HepG2 (cell line): ENCODE measurements around the gene TRPT1. TPM values are rescaled to one million over a fixed set of nuclear protein-coding genes. Genes with fewer than 3 reads are reported as not detected.

Experiments used
- ATAC-seq: fragments of 200-7000 bp; cut with Tn5 transposase; 3 replicates; pipeline ENCODE4 v1.9.1; 2020; ENCODE audit warnings: mild to moderate bottlenecking, moderate library complexity
- BruUV-seq: library from RNA; stranded (reverse); fragments of 400-500 nt; replicated peaks from 2 replicates; lab custom pipeline; 2021; lab: Mats Ljungman, UMichigan
- CTCF ChIA-PET: fragments of 300-600 bp; formaldehyde crosslinking; extraction: SDS; loops from one replicate; lab custom pipeline; 2021; ENCODE audit warnings: low total read pairs, inconsistent platforms, low intra/inter-chr PET ratio; lab: Yijun Ruan, JAX
- POLR2A ChIA-PET: fragments of 350-600 bp; sonication (Branson Sonifier 250); formaldehyde crosslinking; loops from one replicate; lab custom pipeline; 2020; ENCODE audit warnings: antibody characterized with exemption, inconsistent platforms; lab: Yijun Ruan, JAX
- DNase-seq: peaks from one replicate; pipeline ENCODE4 v3.0.0-alpha.2; 2015; ENCODE audit warnings: low spot score
- FAIRE-seq: peaks from 3 replicates; lab custom pipeline; 2011; peaks lifted over from hg19 to GRCh38; lab: Jason Lieb, UNC
- H2AFZ ChIP-seq: one replicate; pipeline ENCODE4 v1.6.1; 2011; ENCODE audit warnings: low read length, inconsistent platforms
- H3K27ac ChIP-seq: fragments of 300-600 bp; 3 replicates; pipeline ENCODE4 v1.8.0; 2011; ENCODE audit warnings: mixed run types, mild to moderate bottlenecking, mixed read lengths, low read length, inconsistent platforms; ENCODE audit not compliant: insufficient read depth; ENCODE audit errors: extremely low read length
- H3K27me3 ChIP-seq, 2 experiments: fragments of 200-600 bp in 1 of 2; 2 replicates in 1 of 2; 3 replicates in 1 of 2; pipeline versions ENCODE4 v1.6.0 to v1.8.0; 2011; ENCODE audit warnings: low read length in 2 of 2, mild to moderate bottlenecking in 2 of 2, moderate library complexity in 2 of 2, inconsistent platforms in 1 of 2; ENCODE audit not compliant: insufficient read depth in 2 of 2, control insufficient read depth in 1 of 2
- H3K36me3 ChIP-seq, 2 experiments: fragments of 200-600 bp in 1 of 2; replicated peaks in 1 of 2; 2 replicates in 1 of 2; 3 replicates in 1 of 2; pipeline versions ENCODE4 v1.5.1 to v1.8.0; 2011; ENCODE audit warnings: low read length in 2 of 2, inconsistent platforms in 1 of 2; ENCODE audit not compliant: insufficient read depth in 2 of 2, control insufficient read depth in 1 of 2
- H3K4me1 ChIP-seq: 2 replicates; pipeline ENCODE4 v1.5.1; 2012; ENCODE audit warnings: low read length, inconsistent platforms; ENCODE audit not compliant: insufficient read depth
- H3K4me2 ChIP-seq: 2 replicates; pipeline ENCODE4 v1.6.0; 2011; ENCODE audit warnings: low read depth, low read length, inconsistent platforms
- H3K4me3 ChIP-seq, 3 experiments: fragments of 200-600 bp in 1 of 3; sonication (generic), shearing (Covaris generic) in 1 of 3; replicated peaks in 1 of 3; 2 replicates each; pipeline ENCODE4 v1.5.1; 2011 to 2016; ENCODE audit warnings: low read length in 3 of 3, inconsistent platforms in 2 of 3, low read depth in 2 of 3, mild to moderate bottlenecking in 2 of 3, control low read depth in 1 of 3, mixed read lengths in 1 of 3; ENCODE audit not compliant: insufficient read depth in 1 of 3
- H3K79me2 ChIP-seq: one replicate; pipeline ENCODE4 v1.6.1; 2011; ENCODE audit warnings: low read length, inconsistent platforms; ENCODE audit not compliant: insufficient read depth
- H3K9ac ChIP-seq: 2 replicates; pipeline ENCODE4 v1.6.0; 2011; ENCODE audit warnings: mild to moderate bottlenecking, low read depth, low read length, inconsistent platforms; ENCODE audit not compliant: insufficient read depth
- H3K9me3 ChIP-seq: 2 replicates; pipeline ENCODE4 v1.5.1; 2012; ENCODE audit warnings: mild to moderate bottlenecking, low read length
- H4K20me1 ChIP-seq: 2 replicates; pipeline ENCODE4 v1.6.0; 2011; ENCODE audit warnings: inconsistent platforms, mild to moderate bottlenecking, low read length, moderate library complexity; ENCODE audit not compliant: insufficient read depth
- CEBPB ChIP-seq: IDR thresholded peaks from 2 replicates; pipeline ENCODE4 v1.6.1; 2011; ENCODE audit warnings: low read depth, low read length, improper control_type of control experiment, borderline replicate concordance
- CEBPG ChIP-seq: IDR thresholded peaks from 2 replicates; pipeline ENCODE4 v1.6.1; 2016
- ETV5 ChIP-seq: IDR thresholded peaks from 2 replicates; pipeline ENCODE4 v1.6.1; 2018; ENCODE audit warnings: missing biosample characterization, missing genetic modification reagents, inconsistent platforms, borderline replicate concordance
- HMG20B ChIP-seq: conservative IDR thresholded peaks from 2 replicates; pipeline ENCODE4 v1.6.1; 2016; ENCODE audit warnings: missing genetic modification reagents, missing compliant biosample characterization
- KDM3A ChIP-seq: IDR thresholded peaks from 2 replicates; pipeline ENCODE4 v1.6.1; 2018; ENCODE audit warnings: low read depth, missing compliant biosample characterization
- SPEN ChIP-seq: sonication (generic); formaldehyde crosslinking; IDR thresholded peaks from 2 replicates; pipeline ENCODE4 v1.5.1; 2020; ENCODE audit warnings: low read depth, mild to moderate bottlenecking, missing genetic modification reagents
- SRSF4 ChIP-seq: fragments of 200-400 bp; formaldehyde crosslinking; IDR thresholded peaks from one replicate; pipeline ENCODE4 v1.6.1; 2018; ENCODE audit warnings: mild to moderate bottlenecking, low read depth, low read length, moderate library complexity; ENCODE audit not compliant: poor library complexity, severe bottlenecking
- XRCC5 ChIP-seq: fragments of 200-400 bp; formaldehyde crosslinking; optimal IDR thresholded peaks from 2 replicates; pipeline ENCODE3; 2017; ENCODE audit warnings: mild to moderate bottlenecking, low read length
- ZFX ChIP-seq: sonication (generic); formaldehyde crosslinking; IDR thresholded peaks from 2 replicates; pipeline ENCODE4 v1.4.0; 2020; ENCODE audit warnings: mild to moderate bottlenecking, low read depth, missing genetic modification reagents, moderate library complexity
- ZKSCAN8 ChIP-seq: IDR thresholded peaks from 2 replicates; pipeline ENCODE4 v1.6.1; 2016; ENCODE audit warnings: borderline replicate concordance, missing genetic modification reagents, missing compliant biosample characterization
- ZNF549 ChIP-seq: sonication (generic); formaldehyde crosslinking; IDR thresholded peaks from 2 replicates; pipeline ENCODE4 v1.5.0; 2020; ENCODE audit warnings: missing genetic modification reagents
- ZNF768 ChIP-seq: sonication (generic); formaldehyde crosslinking; IDR thresholded peaks from 2 replicates; pipeline ENCODE4 v1.4.0; 2020; ENCODE audit warnings: missing genetic modification reagents
- ZNF772 ChIP-seq: sonication (generic); formaldehyde crosslinking; IDR thresholded peaks from 2 replicates; pipeline ENCODE4 v1.5.0; 2020; ENCODE audit warnings: mild to moderate bottlenecking, missing genetic modification reagents
- ZNF777 ChIP-seq: sonication (generic); formaldehyde crosslinking; IDR thresholded peaks from 2 replicates; pipeline ENCODE4 v1.4.0; 2020; ENCODE audit warnings: missing genetic modification reagents
- WGBS: methylation state at CpG from one replicate; pipeline ENCODE4 v1.1.6; 2017; ENCODE audit warnings: low lambda C conversion rate; 5-methylcytosine and 5-hydroxymethylcytosine counted together
- in situ Hi-C: cut with HindIII; loops from 2 replicates; pipeline ENCODE4 v1.10.0; 2017; ENCODE audit warnings: low pct_unique_long_range_greater_than_20kb; ENCODE audit not compliant: extremely low pct_ligation_motif_present
- intact Hi-C: fragments of 100-400 bp; cut with micrococcal nuclease; formaldehyde crosslinking; loops from one replicate; pipeline ENCODE4 v1.10.0; 2022; ENCODE audit not compliant: unreplicated experiment
- polyA plus RNA-seq, 8 experiments: library from polyadenylated mRNA; depleted of rRNA in 3 of 8; stranded (reverse) in 7 of 8; unstranded in 1 of 8; fragments of >200 nt; fragmentation: Illumina TruSeq in 4 of 8; extraction: Trizol in 4 of 8; gene quantifications; 2 replicates each; pipeline versions ENCODE4 v1.2.1 to v1.2.3, GENCODE V29; 2011 to 2016; ENCODE audit warnings: low read depth in 4 of 8, missing spikeins in 1 of 8, mixed read lengths in 1 of 8; ENCODE audit not compliant: insufficient read depth in 1 of 8
- total RNA-seq, 5 experiments: library from RNA; depleted of rRNA; stranded (reverse); fragments of >200 nt; fragmentation: Illumina TruSeq; extraction: Trizol; gene quantifications; 2 replicates each; pipeline ENCODE4 v1.2.3, GENCODE V29; 2016; ENCODE audit warnings: low read depth in 1 of 5
- TF ChIP-seq, protein P1 (sequence below): sonication (generic); formaldehyde crosslinking; IDR thresholded peaks from 2 replicates; pipeline ENCODE4 v1.4.0; 2020; ENCODE audit warnings: low read depth, missing genetic modification reagents
- TF ChIP-seq, protein P2 (sequence below): sonication (generic); formaldehyde crosslinking; IDR thresholded peaks from 2 replicates; pipeline ENCODE4 v1.4.0; 2020; ENCODE audit warnings: missing genetic modification reagents

TRPT1 gene
- total and polyA plus RNA-seq, 2 of the 13 experiments (the other 11 are each of a cell fraction or from before 2014, with no cell fraction given), result 24.8 to 40.7 TPM

DNA sequence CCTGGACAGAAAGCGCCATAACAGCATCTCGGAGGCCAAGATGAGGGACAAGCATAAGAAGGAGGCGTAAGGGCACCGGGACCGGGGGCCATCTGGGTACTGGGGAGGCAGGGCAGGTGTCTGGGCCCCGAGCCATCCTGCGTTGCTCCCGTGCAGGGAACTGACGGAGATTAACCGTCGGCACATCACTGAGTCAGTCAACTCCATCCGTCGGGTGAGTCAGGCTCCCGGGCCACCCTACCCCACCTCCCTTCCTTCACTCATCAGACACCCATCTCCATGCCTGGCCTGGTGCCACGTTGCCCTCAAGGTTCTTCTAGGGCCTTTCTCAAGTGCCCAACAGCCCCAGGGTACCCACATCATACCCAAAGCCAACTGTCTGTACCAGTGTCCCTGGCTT lies 40.4 kb upstream of the TRPT1 start (continued):
- TF ChIP-seq ZNF772 (CRISPR knock-in tag), result no peak

DNA sequence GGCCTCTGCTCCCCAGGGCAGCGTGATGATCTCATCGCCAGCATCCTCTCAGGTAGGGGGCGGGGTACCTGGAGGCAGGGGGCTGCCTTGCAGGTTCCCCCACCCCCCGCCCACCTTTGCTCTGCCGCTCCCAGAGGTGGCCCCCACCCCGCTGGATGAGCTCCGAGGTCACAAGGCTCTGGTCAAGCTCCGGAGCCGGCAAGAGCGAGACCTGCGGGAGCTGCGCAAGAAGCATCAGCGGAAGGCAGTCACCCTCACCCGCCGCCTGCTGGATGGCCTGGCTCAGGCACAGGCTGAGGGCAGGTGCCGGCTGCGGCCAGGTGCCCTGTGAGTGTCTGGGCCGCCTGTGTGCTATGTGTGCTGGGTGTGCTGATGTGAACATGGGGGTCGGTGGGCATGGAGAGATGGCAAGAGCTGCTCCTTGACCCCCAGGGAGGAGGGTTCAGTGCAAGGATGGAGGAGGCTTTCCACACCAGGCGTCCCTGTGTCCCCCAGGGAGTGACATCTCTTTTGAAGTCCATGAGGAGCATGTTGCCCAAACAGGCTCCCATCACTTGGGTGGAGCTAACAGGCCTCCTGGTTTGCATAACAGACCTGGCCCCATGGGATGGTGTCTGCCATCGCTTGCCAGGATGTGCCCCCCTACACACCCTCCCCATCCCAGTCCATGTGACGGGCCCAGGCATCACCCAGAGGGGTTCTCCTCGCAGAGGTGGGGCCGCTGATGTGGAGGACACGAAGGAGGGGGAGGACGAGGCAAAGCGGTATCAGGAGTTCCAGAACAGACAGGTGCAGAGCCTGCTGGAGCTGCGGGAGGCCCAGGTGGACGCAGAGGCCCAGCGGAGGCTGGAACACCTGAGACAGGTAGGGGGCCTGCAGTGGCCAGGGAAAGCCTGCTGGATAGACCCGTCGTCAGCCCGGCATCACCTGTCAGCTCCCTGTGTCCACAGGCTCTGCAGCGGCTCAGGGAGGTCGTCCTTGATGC lies 39.5 kb upstream of the TRPT1 start:
- POLR2A ChIA-PET, result interaction anchor here (1.4 kb wide), 1 partner anchor 13 kb away, joined by 7 read pairs; no protein-coding TSS in a partner anchor
- H3K79me2 ChIP-seq, result peaks cover 4% of the 10 kb centered on the region
- DNase-seq (no peak), FAIRE-seq (no peak), ATAC-seq (no peak)
- in situ Hi-C loops, result no loop called here
- BruUV-seq, result no TSS peak
- no peak overlapping the region for H3K27ac ChIP-seq
- peaks cover 1 to 15% of the 10 kb centered on the region in 2 experiments; a peak in 4 of 5 replicates for H3K36me3 ChIP-seq
- no peak overlapping the region for H3K4me3 ChIP-seq
- intact Hi-C loops, result no loop called here
- no peak overlapping the region for H3K9ac ChIP-seq
- no peaks in the 10 kb centered on the region for H3K9me3 ChIP-seq
- H2AFZ ChIP-seq, result no peak overlapping the region
- CTCF ChIA-PET, result no interaction called here
- H3K4me2 ChIP-seq, result no peak overlapping the region
- WGBS, result 95% methylated on average over 22 of the region's 35 CpGs
- H3K4me1 ChIP-seq, result peaks cover 15% of the 10 kb centered on the region
- no peaks in the 10 kb centered on the region for H4K20me1 ChIP-seq
- H3K27me3 ChIP-seq, result no peaks in the 10 kb centered on the region
- TF ChIP-seq ZNF777 (no peak), ZNF549 (CRISPR knock-in tag) (no peak), ETV5 (CRISPR knock-in tag) (no peak), ZNF768 (no peak), CEBPG (CRISPR knock-in tag) (no peak), CEBPB (no peak), KDM3A (no peak), SRSF4 (no peak), HMG20B (CRISPR knock-in tag) (no peak), SPEN (CRISPR knock-in tag) (no peak), XRCC5 (no peak), ZFX (no peak), ZKSCAN8 (no peak)
- TF ChIP-seq, protein P1, sequence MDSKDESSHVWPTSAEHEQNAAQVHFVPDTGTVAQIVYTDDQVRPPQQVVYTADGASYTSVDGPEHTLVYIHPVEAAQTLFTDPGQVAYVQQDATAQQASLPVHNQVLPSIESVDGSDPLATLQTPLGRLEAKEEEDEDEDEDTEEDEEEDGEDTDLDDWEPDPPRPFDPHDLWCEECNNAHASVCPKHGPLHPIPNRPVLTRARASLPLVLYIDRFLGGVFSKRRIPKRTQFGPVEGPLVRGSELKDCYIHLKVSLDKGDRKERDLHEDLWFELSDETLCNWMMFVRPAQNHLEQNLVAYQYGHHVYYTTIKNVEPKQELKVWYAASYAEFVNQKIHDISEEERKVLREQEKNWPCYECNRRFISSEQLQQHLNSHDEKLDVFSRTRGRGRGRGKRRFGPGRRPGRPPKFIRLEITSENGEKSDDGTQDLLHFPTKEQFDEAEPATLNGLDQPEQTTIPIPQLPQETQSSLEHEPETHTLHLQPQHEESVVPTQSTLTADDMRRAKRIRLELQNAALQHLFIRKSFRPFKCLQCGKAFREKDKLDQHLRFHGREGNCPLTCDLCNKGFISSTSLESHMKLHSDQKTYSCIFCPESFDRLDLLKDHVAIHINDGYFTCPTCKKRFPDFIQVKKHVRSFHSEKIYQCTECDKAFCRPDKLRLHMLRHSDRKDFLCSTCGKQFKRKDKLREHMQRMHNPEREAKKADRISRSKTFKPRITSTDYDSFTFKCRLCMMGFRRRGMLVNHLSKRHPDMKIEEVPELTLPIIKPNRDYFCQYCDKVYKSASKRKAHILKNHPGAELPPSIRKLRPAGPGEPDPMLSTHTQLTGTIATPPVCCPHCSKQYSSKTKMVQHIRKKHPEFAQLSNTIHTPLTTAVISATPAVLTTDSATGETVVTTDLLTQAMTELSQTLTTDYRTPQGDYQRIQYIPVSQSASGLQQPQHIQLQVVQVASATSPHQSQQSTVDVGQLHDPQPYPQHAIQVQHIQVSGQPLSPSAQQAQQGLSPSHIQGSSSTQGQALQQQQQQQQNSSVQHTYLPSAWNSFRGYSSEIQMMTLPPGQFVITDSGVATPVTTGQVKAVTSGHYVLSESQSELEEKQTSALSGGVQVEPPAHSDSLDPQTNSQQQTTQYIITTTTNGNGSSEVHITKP (CRISPR knock-in tag), result no peak
- TF ChIP-seq, protein P2, sequence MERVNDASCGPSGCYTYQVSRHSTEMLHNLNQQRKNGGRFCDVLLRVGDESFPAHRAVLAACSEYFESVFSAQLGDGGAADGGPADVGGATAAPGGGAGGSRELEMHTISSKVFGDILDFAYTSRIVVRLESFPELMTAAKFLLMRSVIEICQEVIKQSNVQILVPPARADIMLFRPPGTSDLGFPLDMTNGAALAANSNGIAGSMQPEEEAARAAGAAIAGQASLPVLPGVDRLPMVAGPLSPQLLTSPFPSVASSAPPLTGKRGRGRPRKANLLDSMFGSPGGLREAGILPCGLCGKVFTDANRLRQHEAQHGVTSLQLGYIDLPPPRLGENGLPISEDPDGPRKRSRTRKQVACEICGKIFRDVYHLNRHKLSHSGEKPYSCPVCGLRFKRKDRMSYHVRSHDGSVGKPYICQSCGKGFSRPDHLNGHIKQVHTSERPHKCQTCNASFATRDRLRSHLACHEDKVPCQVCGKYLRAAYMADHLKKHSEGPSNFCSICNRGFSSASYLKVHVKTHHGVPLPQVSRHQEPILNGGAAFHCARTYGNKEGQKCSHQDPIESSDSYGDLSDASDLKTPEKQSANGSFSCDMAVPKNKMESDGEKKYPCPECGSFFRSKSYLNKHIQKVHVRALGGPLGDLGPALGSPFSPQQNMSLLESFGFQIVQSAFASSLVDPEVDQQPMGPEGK (CRISPR knock-in tag), result no peak
